HG03175 (cell line): ENCODE measurements around the gene ATP6V0B.

ENCODE experiments used
- ATAC-seq: cut with Tn5 transposase; IDR thresholded peaks from one replicate; pipeline ENCODE4 v1.9.1; 2021; ENCODE audit warnings: mild to moderate bottlenecking, moderate library complexity; ENCODE audit not compliant: unreplicated experiment

Gene ATP6V0B

GRCh38 chr1:43999455-43999854 lies 24.7 kb downstream of the ATP6V0B start:
- no peak for ATAC-seq

GRCh38 chr1:44000122-44000665 lies 25.4 kb downstream of the ATP6V0B start:
- no peak for ATAC-seq

- no peak for ATAC-seq
These were observed 27.4 kb downstream of the ATP6V0B start for GRCh38 chr1:44002165-44002564.

GRCh38 chr1:44002606-44003157 lies 27.9 kb downstream of the ATP6V0B start:
- no peak for ATAC-seq

GRCh38 chr1:44008259-44008658 lies 33.5 kb downstream of the ATP6V0B start:
- ATAC-seq: no peak

- ATAC-seq: no peak
These were observed 36.2 kb downstream of the ATP6V0B start for GRCh38 chr1:44010935-44011471.

GRCh38 chr1:44012404-44012803 lies 37.6 kb downstream of the ATP6V0B start:
- no peak for ATAC-seq

- no peak for ATAC-seq
These were observed 38.3 kb downstream of the ATP6V0B start for GRCh38 chr1:44012941-44013609.

GRCh38 chr1:44013949-44014348 lies 39.2 kb downstream of the ATP6V0B start:
- no peak for ATAC-seq

- ATAC-seq: no peak
These were observed 39.8 kb downstream of the ATP6V0B start for GRCh38 chr1:44014365-44015104.

- no peak for ATAC-seq
These were observed 40.4 kb downstream of the ATP6V0B start for GRCh38 chr1:44015206-44015605.

GRCh38 chr1:44016041-44016889 lies 41.5 kb downstream of the ATP6V0B start:
- no peak for ATAC-seq

GRCh38 chr1:44016890-44017400 lies 42.2 kb downstream of the ATP6V0B start:
- ATAC-seq: no peak

- no peak for ATAC-seq
These were observed 44.7 kb downstream of the ATP6V0B start for GRCh38 chr1:44019466-44019948.

- no peak for ATAC-seq
These were observed 45.7 kb downstream of the ATP6V0B start for GRCh38 chr1:44020464-44020863.

- ATAC-seq: no peak
These were observed 46.4 kb downstream of the ATP6V0B start for GRCh38 chr1:44021156-44021555.

- ATAC-seq: no peak
These were observed 47.0 kb downstream of the ATP6V0B start for GRCh38 chr1:44021581-44022321.

GRCh38 chr1:44024031-44024902 lies 49.5 kb downstream of the ATP6V0B start:
- ATAC-seq: no peak
